AG04449 (cell line): Measurements from ENCODE around the gene ZNF138.
"Not testable (repeated sequence)": the region's sequence is repeated elsewhere in the genome, so short reads cannot be mapped to it uniquely, and the experiment has no call there.

Experiments
- CTCF ChIA-PET: fragments of 350-600 bp; formaldehyde crosslinking; extraction: SDS; loops from one replicate; lab custom pipeline; 2021; ENCODE audit warnings: antibody characterized with exemption; lab: Yijun Ruan, JAX
- POLR2A ChIA-PET: fragments of 400-600, 350-600 bp; formaldehyde crosslinking; extraction: SDS; loops from one replicate; lab custom pipeline; 2020; ENCODE audit warnings: antibody characterized with exemption, inconsistent platforms; lab: Yijun Ruan, JAX
- DNase-seq: peaks from one replicate; pipeline ENCODE4 v3.0.0-alpha.2; 2010; ENCODE audit warnings: low read depth, low spot score
- H3K4me3 ChIP-seq: 2 replicates; pipeline ENCODE4 v1.5.1; 2011; ENCODE audit warnings: low read depth, mild to moderate bottlenecking, control low read depth, low read length
- CTCF ChIP-seq: IDR thresholded peaks from one replicate; pipeline ENCODE4 v1.5.1; 2011; ENCODE audit warnings: mild to moderate bottlenecking, moderate library complexity, low read length, control low read depth, inconsistent platforms; ENCODE audit not compliant: insufficient read depth; ENCODE audit errors: missing control alignments

Gene ZNF138

DNA sequence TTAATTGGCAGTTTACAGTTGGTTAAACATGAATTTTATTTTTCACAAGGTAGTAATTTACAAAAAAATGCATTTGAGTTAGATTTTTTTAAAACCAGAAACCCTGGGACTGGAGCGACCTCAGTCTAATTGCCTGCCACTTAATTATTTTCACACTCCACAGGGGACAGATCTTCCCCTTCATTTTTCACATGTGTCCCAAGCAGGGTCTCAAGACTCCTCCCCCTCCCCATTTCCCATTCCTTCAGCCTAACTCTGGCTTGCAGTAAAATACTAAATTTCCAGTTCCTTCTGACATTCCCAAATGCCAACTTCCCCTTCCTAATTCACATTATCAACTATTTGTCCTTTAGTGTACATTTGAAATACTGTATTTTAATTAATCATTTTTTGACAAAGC lies 948 bp downstream of the ZNF138 start:
- DNase-seq: no peak
- peak overlapping the region; percentile 88 for H3K4me3 ChIP-seq
- ChIA-PET POLR2A (no interaction called here), CTCF (no interaction called here)
- no peak for TF ChIP-seq CTCF

GRCh38 chr7:64799169-64799568 lies 4.9 kb downstream of the ZNF138 start:
- CTCF ChIA-PET, DNase-seq, POLR2A ChIA-PET, H3K4me3 ChIP-seq: not testable (repeated sequence)

GRCh38 chr7:64802699-64803098 lies 8.5 kb downstream of the ZNF138 start:
- H3K4me3 ChIP-seq: no peak overlapping the region
- no peak for TF ChIP-seq CTCF
- ChIA-PET CTCF (no interaction called here), POLR2A (no interaction called here)
- no peak for DNase-seq

- H3K4me3 ChIP-seq: no peak overlapping the region
- ChIA-PET POLR2A (no interaction called here), CTCF (no interaction called here)
- TF ChIP-seq CTCF: no peak
- DNase-seq: no peak
These were observed 13.6 kb downstream of the ZNF138 start for GRCh38 chr7:64807731-64808365.

DNA sequence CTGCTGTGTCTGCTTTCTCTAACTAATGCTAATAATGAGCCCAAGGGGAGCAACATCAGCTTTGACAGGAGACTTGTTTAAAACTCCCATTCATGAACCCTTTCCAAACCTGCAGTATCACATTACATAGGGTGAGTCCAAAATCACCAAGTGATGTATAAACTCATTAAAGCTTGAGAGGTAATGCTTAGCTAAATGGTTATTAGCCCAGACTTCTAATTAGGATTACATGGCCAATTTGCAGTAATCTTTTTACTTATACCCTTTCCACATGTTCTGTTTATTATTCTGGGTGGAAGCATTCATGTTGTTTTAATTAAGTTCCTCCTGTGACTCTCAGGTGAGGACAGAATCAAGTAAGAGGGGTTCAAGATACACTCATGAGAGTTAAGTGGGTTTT lies 17.5 kb downstream of the ZNF138 start:
- no peak for TF ChIP-seq CTCF
- POLR2A ChIA-PET: no interaction called here
- no peak overlapping the region for H3K4me3 ChIP-seq
- CTCF ChIA-PET: no interaction called here
- DNase-seq: no peak

DNA sequence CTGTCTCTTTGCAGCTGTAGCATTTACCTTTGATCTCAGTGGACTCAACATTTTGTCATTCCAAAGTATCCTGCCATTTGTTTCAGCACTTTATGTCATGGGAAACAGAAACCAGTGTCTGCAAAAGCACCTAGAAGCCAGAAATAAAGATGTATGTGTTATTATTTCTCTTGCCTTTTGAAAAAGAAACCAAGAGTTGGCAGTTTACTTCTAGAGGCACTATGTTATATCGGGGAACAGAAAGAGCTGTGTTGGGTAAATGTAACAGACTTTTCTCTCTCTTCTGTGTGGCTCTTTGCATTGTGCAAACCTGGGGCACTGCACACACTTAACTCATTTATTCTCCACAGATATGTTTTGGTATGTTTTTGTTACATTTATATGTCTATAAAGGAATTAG lies 36.7 kb downstream of the ZNF138 start:
- no peak for DNase-seq
- no peak overlapping the region for H3K4me3 ChIP-seq
- ChIA-PET POLR2A (no interaction called here), CTCF (no interaction called here)
- no peak for TF ChIP-seq CTCF

DNA sequence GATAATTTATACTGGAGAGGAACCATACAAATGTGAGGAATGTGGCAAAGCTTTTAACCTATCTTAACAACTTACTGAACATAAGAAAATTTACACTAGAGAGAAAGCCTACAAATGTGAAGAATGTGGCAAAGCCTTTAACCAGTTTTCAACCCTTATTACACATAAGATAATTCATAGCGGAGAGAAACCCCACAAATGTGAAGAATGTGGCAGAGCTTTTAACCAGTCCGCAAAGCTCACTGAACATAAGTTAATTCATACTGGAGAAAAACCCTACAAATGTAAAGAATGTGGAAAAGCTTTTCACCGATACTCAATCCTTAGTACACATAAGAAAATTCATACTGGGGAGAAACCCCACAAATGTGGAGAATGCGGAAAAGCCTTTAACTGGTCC lies 37.9 kb downstream of the ZNF138 start:
- CTCF ChIA-PET: no interaction called here
- DNase-seq: no peak
- POLR2A ChIA-PET: no interaction called here
- no peak for TF ChIP-seq CTCF
- H3K4me3 ChIP-seq: no peak overlapping the region
